Measurements from ENCODE around the gene HOXD9.
A peak's percentile ranks its signal among the peaks of the same experiment; 100 is the strongest.

HOXD9 gene

DNA sequence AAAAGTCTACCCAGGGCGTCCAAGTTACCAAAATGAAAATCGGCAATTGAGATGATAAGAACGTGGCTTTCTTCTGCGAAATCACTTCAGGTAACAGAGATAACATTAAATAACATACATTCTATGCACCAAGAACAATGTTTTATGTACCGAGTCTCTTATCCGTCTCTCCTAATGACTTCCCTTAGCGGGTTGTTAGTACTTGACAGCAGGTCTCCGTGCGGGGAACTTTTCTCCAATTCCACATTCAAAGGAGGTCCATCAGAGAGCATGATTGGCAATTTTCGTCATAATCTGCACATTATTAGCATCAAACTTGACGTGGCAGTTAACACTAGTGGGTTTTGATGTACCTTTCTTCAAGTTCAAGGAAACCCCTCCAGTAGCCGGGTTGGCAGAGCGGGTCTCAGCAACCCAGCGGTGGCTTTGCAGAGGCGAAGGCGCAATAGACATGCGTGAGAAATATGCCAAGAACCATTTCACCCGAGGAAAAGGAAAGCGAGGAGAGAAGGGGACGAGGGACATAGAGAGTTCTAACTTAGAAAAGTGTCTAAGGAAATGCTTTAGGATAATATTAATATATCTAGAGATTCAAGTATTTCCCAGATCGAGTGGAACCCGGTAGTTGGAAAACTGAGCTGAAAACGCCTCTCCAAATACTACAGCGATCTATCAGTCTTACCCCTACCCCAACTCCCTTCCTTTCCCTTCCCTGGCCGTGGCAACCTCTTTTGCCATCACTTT lies 43.8 kb upstream of the HOXD9 start:
- WGBS (ENCODE audit: insufficient coverage): 11% methylated on average over 18 of the region's 25 CpGs
- Histone ChIP-seq H3K4me1 (ENCODE audit: control extremely low read depth in 1 of 4, control insufficient read depth in 4 of 4, insufficient read depth in 4 of 4, low read length in 3 of 4) (peaks cover 0 to 15% (median 9%) of the 10 kb centered on the region in 4 experiments), H3K36me3 (ENCODE audit: control insufficient read depth in 4 of 4, insufficient read depth in 4 of 4, low read length in 3 of 4) (no peaks in the 10 kb centered on the region), H3K9me3 (ENCODE audit: control extremely low read depth in 1 of 5, control insufficient read depth in 4 of 5, insufficient read depth in 2 of 5, low read depth in 1 of 5, low read length in 4 of 5) (peaks cover 0 to 7% (median 2%) of the 10 kb centered on the region in 5 experiments), H3K4me3 (ENCODE audit: control insufficient read depth in 1 of 7, extremely low read depth in 1 of 7, insufficient read depth in 4 of 7, low read depth in 2 of 7, low read length in 6 of 7) (no peak overlapping the region), H3K27me3 (replicated peaks in 2 of 5; ENCODE audit: control insufficient read depth in 4 of 5, insufficient read depth in 5 of 5, low read length in 4 of 5) (peaks cover 51 to 96% (median 71%) of the 10 kb centered on the region in 5 experiments), H3K27ac (ENCODE audit: insufficient read depth in 1 of 2, low read depth in 1 of 2, low read length in 2 of 2, poor library complexity in 1 of 2, severe bottlenecking in 2 of 2) (no peak overlapping the region)
- CTCF ChIA-PET: interaction anchor here (1.0 to 3.8 kb wide), 9 partner anchors 9 to 714 kb away, joined by 3 to 17 read pairs (median 4); no protein-coding TSS in a partner anchor
- DNase-seq: peak in 1 of 3 donors; percentile 22
- POLR2A ChIA-PET: no interaction called here

DNA sequence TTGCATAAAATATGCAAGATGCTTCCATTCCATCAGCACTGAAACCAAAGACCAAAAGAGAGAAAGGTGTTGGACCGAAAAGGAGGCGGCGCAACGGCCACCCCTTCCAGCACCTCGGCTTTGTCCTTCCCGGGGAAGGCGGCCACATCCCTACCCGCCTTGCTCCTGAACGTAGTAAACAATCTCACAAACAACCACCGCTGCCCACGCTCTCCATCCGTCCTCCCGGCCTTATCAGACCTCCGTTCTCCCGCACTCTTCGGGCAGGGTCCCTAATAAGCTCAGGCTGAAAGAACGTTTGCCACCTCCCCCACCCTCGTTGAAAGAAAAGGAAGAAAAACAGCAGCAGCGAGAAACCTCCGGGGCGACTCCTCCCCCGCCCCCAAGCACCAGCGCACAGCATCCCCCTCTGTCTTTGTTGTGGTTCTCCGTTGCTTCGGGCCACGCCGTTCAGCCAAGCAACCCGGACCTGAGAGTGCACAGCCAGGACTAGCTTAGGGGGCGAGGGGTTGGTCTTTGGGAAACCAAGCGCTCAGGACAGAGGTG lies 43.2 kb upstream of the HOXD9 start:
- Histone ChIP-seq H3K4me3 (ENCODE audit: control insufficient read depth in 1 of 7, extremely low read depth in 1 of 7, insufficient read depth in 4 of 7, low read depth in 2 of 7, low read length in 6 of 7) (peak overlapping the region in 1 of 7 experiments; percentile 10), H3K9me3 (ENCODE audit: control extremely low read depth in 1 of 5, control insufficient read depth in 4 of 5, insufficient read depth in 2 of 5, low read depth in 1 of 5, low read length in 4 of 5) (peaks cover 0 to 7% (median 2%) of the 10 kb centered on the region in 5 experiments), H3K4me1 (ENCODE audit: control extremely low read depth in 1 of 4, control insufficient read depth in 4 of 4, insufficient read depth in 4 of 4, low read length in 3 of 4) (peaks cover 0 to 15% (median 9%) of the 10 kb centered on the region in 4 experiments), H3K27me3 (replicated peaks in 2 of 5; ENCODE audit: control insufficient read depth in 4 of 5, insufficient read depth in 5 of 5, low read length in 4 of 5) (peaks cover 53 to 96% (median 74%) of the 10 kb centered on the region in 5 experiments), H3K27ac (ENCODE audit: insufficient read depth in 1 of 2, low read depth in 1 of 2, low read length in 2 of 2, poor library complexity in 1 of 2, severe bottlenecking in 2 of 2) (no peak overlapping the region), H3K36me3 (ENCODE audit: control insufficient read depth in 4 of 4, insufficient read depth in 4 of 4, low read length in 3 of 4) (no peaks in the 10 kb centered on the region)
- DNase-seq: no peak
- 9% methylated on average over 16 of the region's 30 CpGs for WGBS (ENCODE audit: insufficient coverage)
- ChIA-PET POLR2A (no interaction called here), CTCF (interaction anchor here (1.0 to 3.8 kb wide), 9 partner anchors 10 to 715 kb away, joined by 3 to 17 read pairs (median 4); no protein-coding TSS in a partner anchor)

GRCh38 chr2:176079831-176080539 lies 42.5 kb upstream of the HOXD9 start:
- H3K4me1 ChIP-seq (ENCODE audit: control extremely low read depth in 1 of 4, control insufficient read depth in 4 of 4, insufficient read depth in 4 of 4, low read length in 3 of 4): peaks cover 0 to 15% (median 9%) of the 10 kb centered on the region in 4 experiments
- ChIA-PET POLR2A (no interaction called here), CTCF (interaction anchor here (1.0 to 3.8 kb wide), 7 partner anchors 11 to 716 kb away, joined by 3 to 17 read pairs (median 8); no protein-coding TSS in a partner anchor)
- peaks cover 47 to 96% (median 74%) of the 10 kb centered on the region in 5 experiments for H3K27me3 ChIP-seq (replicated peaks in 2 of 5; ENCODE audit: control insufficient read depth in 4 of 5, insufficient read depth in 5 of 5, low read length in 4 of 5)
- WGBS (ENCODE audit: insufficient coverage): 1% methylated on average over 46 of the region's 86 CpGs
- peak overlapping the region in 2 of 7 experiments; percentile 4 to 40 for H3K4me3 ChIP-seq (ENCODE audit: control insufficient read depth in 1 of 7, extremely low read depth in 1 of 7, insufficient read depth in 4 of 7, low read depth in 2 of 7, low read length in 6 of 7)
- peaks cover 0 to 7% (median 2%) of the 10 kb centered on the region in 5 experiments for H3K9me3 ChIP-seq (ENCODE audit: control extremely low read depth in 1 of 5, control insufficient read depth in 4 of 5, insufficient read depth in 2 of 5, low read depth in 1 of 5, low read length in 4 of 5)
- H3K27ac ChIP-seq (ENCODE audit: insufficient read depth in 1 of 2, low read depth in 1 of 2, low read length in 2 of 2, poor library complexity in 1 of 2, severe bottlenecking in 2 of 2): no peak overlapping the region
- peak; percentile 72 to 80 (median 78) for DNase-seq
- H3K36me3 ChIP-seq (ENCODE audit: control insufficient read depth in 4 of 4, insufficient read depth in 4 of 4, low read length in 3 of 4): no peaks in the 10 kb centered on the region

- CTCF ChIA-PET: interaction anchor here (0.6 to 3.8 kb wide), 12 partner anchors 9 to 908 kb away, joined by 3 to 17 read pairs (median 4); no protein-coding TSS in a partner anchor
- Histone ChIP-seq H3K4me3 (ENCODE audit: control insufficient read depth in 1 of 7, extremely low read depth in 1 of 7, insufficient read depth in 4 of 7, low read depth in 2 of 7, low read length in 6 of 7) (peak overlapping the region in 2 of 7 experiments; percentile 4 to 40), H3K4me1 (ENCODE audit: control extremely low read depth in 1 of 4, control insufficient read depth in 4 of 4, insufficient read depth in 4 of 4, low read length in 3 of 4) (peaks cover 0 to 15% (median 9%) of the 10 kb centered on the region in 4 experiments), H3K27me3 (replicated peaks in 2 of 5; ENCODE audit: control insufficient read depth in 4 of 5, insufficient read depth in 5 of 5, low read length in 4 of 5) (peaks cover 45 to 96% (median 74%) of the 10 kb centered on the region in 5 experiments), H3K27ac (ENCODE audit: insufficient read depth in 1 of 2, low read depth in 1 of 2, low read length in 2 of 2, poor library complexity in 1 of 2, severe bottlenecking in 2 of 2) (no peak overlapping the region), H3K9me3 (ENCODE audit: control extremely low read depth in 1 of 5, control insufficient read depth in 4 of 5, insufficient read depth in 2 of 5, low read depth in 1 of 5, low read length in 4 of 5) (peaks cover 0 to 7% (median 2%) of the 10 kb centered on the region in 5 experiments), H3K36me3 (ENCODE audit: control insufficient read depth in 4 of 4, insufficient read depth in 4 of 4, low read length in 3 of 4) (no peaks in the 10 kb centered on the region)
- WGBS (ENCODE audit: insufficient coverage): 6% methylated on average over 51 of the region's 68 CpGs
- POLR2A ChIA-PET: no interaction called here
- DNase-seq: peak in 1 of 3 donors; percentile 63
Measured at GRCh38 chr2:176080540-176081375, 41.8 kb upstream of the HOXD9 start.

- H3K27me3 ChIP-seq (replicated peaks in 2 of 5; ENCODE audit: control insufficient read depth in 4 of 5, insufficient read depth in 5 of 5, low read length in 4 of 5): peaks cover 44 to 96% (median 77%) of the 10 kb centered on the region in 5 experiments
- CTCF ChIA-PET: interaction anchor here (0.6 to 3.8 kb wide), 10 partner anchors 10 to 908 kb away, joined by 3 to 17 read pairs (median 4); no protein-coding TSS in a partner anchor
- peaks cover 0 to 7% (median 2%) of the 10 kb centered on the region in 5 experiments for H3K9me3 ChIP-seq (ENCODE audit: control extremely low read depth in 1 of 5, control insufficient read depth in 4 of 5, insufficient read depth in 2 of 5, low read depth in 1 of 5, low read length in 4 of 5)
- POLR2A ChIA-PET: no interaction called here
- H3K4me3 ChIP-seq (ENCODE audit: control insufficient read depth in 1 of 7, extremely low read depth in 1 of 7, insufficient read depth in 4 of 7, low read depth in 2 of 7, low read length in 6 of 7): no peak overlapping the region
- H3K27ac ChIP-seq (ENCODE audit: insufficient read depth in 1 of 2, low read depth in 1 of 2, low read length in 2 of 2, poor library complexity in 1 of 2, severe bottlenecking in 2 of 2): no peak overlapping the region
- peak in 1 of 3 donors; percentile 29 for DNase-seq
- WGBS (ENCODE audit: insufficient coverage): 7% methylated on average over 5 of the region's 17 CpGs
- peaks cover 0 to 17% (median 10%) of the 10 kb centered on the region in 4 experiments for H3K4me1 ChIP-seq (ENCODE audit: control extremely low read depth in 1 of 4, control insufficient read depth in 4 of 4, insufficient read depth in 4 of 4, low read length in 3 of 4)
- H3K36me3 ChIP-seq (ENCODE audit: control insufficient read depth in 4 of 4, insufficient read depth in 4 of 4, low read length in 3 of 4): no peaks in the 10 kb centered on the region
Measured at GRCh38 chr2:176081376-176081836, 41.1 kb upstream of the HOXD9 start.

GRCh38 chr2:176081837-176082524 lies 40.5 kb upstream of the HOXD9 start:
- H3K36me3 ChIP-seq (ENCODE audit: control insufficient read depth in 4 of 4, insufficient read depth in 4 of 4, low read length in 3 of 4): no peaks in the 10 kb centered on the region
- peaks cover 0 to 7% (median 0%) of the 10 kb centered on the region in 5 experiments for H3K9me3 ChIP-seq (ENCODE audit: control extremely low read depth in 1 of 5, control insufficient read depth in 4 of 5, insufficient read depth in 2 of 5, low read depth in 1 of 5, low read length in 4 of 5)
- ChIA-PET POLR2A (no interaction called here), CTCF (interaction anchor here (1.2 to 3.8 kb wide), 9 partner anchors 9 to 830 kb away, joined by 3 to 17 read pairs (median 4); no protein-coding TSS in a partner anchor)
- peak in 1 of 3 donors; percentile 45 for DNase-seq
- H3K27me3 ChIP-seq (replicated peaks in 2 of 5; ENCODE audit: control insufficient read depth in 4 of 5, insufficient read depth in 5 of 5, low read length in 4 of 5): peaks cover 44 to 95% (median 77%) of the 10 kb centered on the region in 5 experiments
- no peak overlapping the region for H3K4me3 ChIP-seq (ENCODE audit: control insufficient read depth in 1 of 7, extremely low read depth in 1 of 7, insufficient read depth in 4 of 7, low read depth in 2 of 7, low read length in 6 of 7)
- WGBS (ENCODE audit: insufficient coverage): 3% methylated on average over 57 of the region's 62 CpGs
- H3K27ac ChIP-seq (ENCODE audit: insufficient read depth in 1 of 2, low read depth in 1 of 2, low read length in 2 of 2, poor library complexity in 1 of 2, severe bottlenecking in 2 of 2): no peak overlapping the region
- H3K4me1 ChIP-seq (ENCODE audit: control extremely low read depth in 1 of 4, control insufficient read depth in 4 of 4, insufficient read depth in 4 of 4, low read length in 3 of 4): peaks cover 0 to 17% (median 10%) of the 10 kb centered on the region in 4 experiments
